Omental fat pad (tissue), 4 donors: ENCODE data around the gene TMEM212. TPM values are rescaled to one million over a fixed set of nuclear protein-coding genes. Genes with fewer than 3 reads are reported as not detected.

Experiments used
- ATAC-seq: fragments of 150-250 bp; one replicate; pipeline ENCODE4 v1.9.1; 2016; ENCODE audit warnings: mild to moderate bottlenecking, moderate library complexity; ENCODE audit not compliant: low FRiP score
- DNase-seq: peaks from one replicate; pipeline ENCODE4 v3.0.0-alpha.2; 2019; ENCODE audit warnings: low spot score
- total RNA-seq, 4 donors: library from RNA; depleted of rRNA; stranded (reverse); fragments of >200 nt; gene quantifications; one replicate each; pipeline ENCODE4 v1.1.0, GENCODE V29; 2016
- TF ChIP-seq, protein P1 (sequence below), 3 donors: fragments of 450-650 bp; IDR thresholded peaks; one replicate each; pipeline ENCODE4 v1.5.1; 2016 to 2017; ENCODE audit warnings: antibody characterized with exemption in 3 of 3, mild to moderate bottlenecking in 3 of 3, moderate library complexity in 2 of 3

Gene TMEM212
- total RNA-seq, 4 donors from 2014 or later, result not detected

DNA sequence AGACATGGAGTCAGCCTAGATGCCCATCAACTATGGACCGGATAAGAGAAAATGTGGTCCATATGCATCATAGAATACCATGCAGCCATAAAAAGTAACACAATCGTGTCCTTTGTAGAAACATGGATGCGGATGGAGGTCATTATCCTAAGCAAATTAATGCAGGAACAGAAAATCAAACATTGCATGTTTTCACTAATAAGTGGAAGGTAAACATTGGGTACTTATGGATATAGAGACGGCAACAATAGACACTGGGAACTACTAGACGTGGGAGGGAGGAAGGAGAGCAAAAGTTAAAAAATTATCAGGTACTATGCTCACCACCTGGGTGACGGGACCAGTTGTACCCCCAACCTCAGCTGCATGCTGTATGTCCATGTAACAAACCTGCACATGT, 35.3 kb upstream of the TMEM212 start:
- TF ChIP-seq, protein P1, sequence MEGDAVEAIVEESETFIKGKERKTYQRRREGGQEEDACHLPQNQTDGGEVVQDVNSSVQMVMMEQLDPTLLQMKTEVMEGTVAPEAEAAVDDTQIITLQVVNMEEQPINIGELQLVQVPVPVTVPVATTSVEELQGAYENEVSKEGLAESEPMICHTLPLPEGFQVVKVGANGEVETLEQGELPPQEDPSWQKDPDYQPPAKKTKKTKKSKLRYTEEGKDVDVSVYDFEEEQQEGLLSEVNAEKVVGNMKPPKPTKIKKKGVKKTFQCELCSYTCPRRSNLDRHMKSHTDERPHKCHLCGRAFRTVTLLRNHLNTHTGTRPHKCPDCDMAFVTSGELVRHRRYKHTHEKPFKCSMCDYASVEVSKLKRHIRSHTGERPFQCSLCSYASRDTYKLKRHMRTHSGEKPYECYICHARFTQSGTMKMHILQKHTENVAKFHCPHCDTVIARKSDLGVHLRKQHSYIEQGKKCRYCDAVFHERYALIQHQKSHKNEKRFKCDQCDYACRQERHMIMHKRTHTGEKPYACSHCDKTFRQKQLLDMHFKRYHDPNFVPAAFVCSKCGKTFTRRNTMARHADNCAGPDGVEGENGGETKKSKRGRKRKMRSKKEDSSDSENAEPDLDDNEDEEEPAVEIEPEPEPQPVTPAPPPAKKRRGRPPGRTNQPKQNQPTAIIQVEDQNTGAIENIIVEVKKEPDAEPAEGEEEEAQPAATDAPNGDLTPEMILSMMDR (IDR thresholded peaks at IDR 0.05), result no peak
- no peak for DNase-seq
- no peak for ATAC-seq

DNA sequence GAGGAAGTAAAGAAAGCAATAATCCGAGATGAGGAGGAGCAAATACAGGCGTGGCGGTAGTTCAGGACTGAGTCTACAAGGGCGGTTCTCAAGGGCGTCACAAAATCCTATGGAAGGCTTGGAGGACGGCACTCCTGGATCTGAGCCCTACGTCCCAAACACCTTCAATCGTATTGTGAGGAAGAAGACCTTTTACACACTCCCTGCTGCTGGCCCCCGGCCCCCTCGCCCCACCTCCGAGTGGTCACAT, 33.6 kb upstream of the TMEM212 start:
- TF ChIP-seq, protein P1 (IDR thresholded peaks at IDR 0.05), result no peak
- ATAC-seq (peak; percentile 16), DNase-seq (no peak)

DNA sequence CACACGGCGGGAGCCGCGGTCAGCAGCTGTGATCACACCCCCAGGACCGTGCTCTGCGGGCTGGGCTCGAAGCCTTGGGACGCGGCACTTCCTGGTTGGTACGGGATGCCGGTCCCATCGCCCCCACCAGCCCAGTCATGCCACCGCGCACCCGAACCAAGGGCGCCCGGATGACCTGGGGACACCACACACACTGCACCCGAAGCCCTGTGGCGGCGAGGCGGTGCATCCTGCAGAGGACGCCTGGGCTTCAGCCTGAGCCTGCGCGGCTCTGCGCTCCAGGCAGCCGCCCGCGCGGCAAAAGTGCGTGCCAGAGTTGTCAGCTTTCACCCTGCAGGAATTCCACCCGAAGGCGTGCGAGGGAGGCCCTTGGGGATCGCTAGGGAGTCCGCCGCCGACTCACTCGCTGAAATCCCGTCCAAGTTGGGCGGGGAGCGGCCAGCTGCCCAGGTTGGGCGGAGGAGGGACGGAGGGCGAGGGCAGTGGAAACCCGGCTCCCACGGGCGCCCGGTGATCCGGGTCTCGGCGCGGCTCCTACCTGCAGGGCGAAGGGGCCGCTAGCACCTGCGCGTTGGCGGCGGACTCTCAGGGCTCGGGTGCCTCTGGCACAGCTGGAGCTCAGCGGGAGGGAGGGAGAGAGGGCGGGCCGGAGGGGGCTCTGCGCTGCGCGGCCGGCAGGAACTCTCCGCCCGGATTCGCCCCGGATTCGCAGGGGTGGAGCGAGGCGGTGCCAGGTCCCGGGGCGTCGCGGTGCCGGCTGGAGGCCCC, 33.1 kb upstream of the TMEM212 start, which contains the start of gene PLD1:
Gene PLD1, minus strand, starts transcription at position 623 of the 768 bp plus-strand sequence. CDS start 72,432 bp downstream, outside the sequence.
- DNase-seq, result peak; percentile 59
- peak; percentile 81 for ATAC-seq
- TF ChIP-seq, protein P1 (IDR thresholded peaks at IDR 0.05), result no peak

DNA sequence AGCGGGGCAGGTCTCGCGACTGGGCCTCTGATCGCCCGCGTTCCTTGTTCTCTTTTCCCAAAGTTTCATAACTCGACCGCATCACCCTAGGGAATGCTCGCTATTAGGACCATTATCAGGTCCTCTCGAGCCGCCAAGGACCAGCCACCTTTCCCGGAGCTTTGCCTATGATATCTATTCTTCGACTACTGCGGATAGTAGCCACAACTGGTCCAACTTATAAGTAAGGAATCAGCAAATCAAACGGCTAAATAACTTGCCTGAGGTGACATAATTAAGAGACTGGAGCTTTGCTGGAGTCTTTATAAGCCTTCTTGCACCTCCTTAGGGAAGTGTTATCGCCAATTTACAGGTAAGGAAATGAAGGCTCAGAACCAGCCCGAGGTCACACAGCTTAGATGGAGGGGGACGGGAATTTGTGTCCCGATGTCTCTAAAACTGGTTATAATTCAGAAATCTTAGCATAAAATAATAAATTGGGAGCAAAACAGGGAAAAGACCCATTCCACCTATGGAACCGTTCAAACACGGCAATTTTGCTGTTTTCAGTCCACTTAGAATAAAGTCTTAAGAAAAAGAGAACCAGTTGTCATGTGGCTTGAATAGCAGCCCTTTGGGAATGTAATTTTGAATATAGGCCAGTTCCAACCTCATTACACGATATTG, 32.4 kb upstream of the TMEM212 start:
- TF ChIP-seq, protein P1 (IDR thresholded peaks at IDR 0.05), result no peak
- DNase-seq, result no peak
- no peak for ATAC-seq

DNA sequence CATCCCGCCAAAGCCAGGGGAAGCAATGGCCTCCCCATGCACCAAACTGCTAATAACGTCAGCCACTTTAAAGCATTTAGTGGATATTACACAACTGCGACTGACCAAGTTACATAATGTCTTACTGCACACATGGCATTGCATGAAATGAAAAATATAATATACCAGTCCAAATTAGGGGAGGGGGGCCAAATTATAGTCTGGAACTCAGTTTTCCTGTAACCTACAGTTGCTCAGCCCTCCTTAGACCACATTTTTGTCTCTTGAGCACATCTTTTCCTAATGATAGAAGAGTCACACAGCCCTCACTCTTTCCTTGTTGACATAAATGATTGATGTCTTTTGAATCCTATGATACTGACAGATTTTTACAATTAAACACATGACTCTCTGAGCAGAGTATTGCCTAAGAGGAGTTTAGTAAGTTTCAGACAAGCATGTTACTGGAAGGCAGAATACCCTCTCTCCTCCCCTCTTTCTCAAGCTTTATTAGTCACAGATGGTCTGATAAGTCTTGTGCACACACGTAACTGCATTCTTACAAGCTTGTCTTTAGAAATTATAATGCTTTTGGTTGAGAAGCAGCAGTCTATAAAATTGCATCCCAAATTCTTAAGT, 31.7 kb upstream of the TMEM212 start:
- peak; percentile 65 for ATAC-seq
- TF ChIP-seq, protein P1 (IDR thresholded peaks at IDR 0.05), result no peak
- DNase-seq, result no peak

DNA sequence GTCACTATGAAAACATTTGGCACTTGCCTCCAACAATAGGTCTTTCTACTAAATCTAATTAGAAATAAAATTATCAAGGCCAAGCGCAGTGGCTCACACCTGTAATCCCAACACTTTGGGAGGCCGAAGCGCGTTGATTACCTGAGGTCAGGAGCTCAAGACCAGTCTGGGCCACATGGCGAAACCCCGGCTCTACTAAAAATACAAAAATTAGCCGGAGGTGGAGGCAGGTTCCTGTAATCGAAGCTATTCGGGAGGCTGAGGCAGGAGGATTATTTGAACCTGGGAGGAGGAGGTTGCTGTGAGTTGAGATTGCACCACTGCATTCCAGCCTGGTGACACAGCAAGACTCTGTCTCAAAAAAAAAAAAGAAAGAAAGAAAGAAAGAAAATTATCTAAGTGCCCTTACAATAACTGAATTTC, 31.2 kb upstream of the TMEM212 start:
- ATAC-seq (no peak), DNase-seq (no peak)
- TF ChIP-seq, protein P1 (IDR thresholded peaks at IDR 0.05), result no peak
